ENCODE data around the gene RUSF1.
A peak's percentile ranks its signal among the peaks of the same experiment; 100 is the strongest.

The RUSF1 gene

DNA sequence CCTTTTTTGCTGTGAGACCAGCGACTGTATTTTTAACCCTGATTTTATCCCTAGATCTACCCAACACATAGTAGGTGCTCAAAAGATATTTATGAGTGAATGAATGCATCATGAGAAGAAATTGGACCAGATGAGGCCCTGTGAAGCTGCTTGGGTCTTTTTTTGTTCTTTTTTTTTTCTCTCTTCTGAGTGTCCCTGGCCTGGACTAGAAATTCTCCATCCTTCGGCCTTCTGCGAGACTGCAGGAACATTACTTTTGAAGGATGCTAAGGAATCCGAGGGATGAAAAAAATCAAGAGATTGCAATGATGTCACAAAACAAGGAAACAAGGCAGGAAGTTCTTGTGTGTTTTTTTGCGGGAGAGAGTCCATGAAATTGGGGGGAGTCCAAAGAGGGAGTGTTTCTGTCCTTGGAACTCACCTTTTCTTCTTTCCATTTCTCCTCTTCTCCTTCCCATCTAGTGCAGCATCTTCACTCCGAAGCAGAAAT, 560 bp upstream of the RUSF1 start:
- H3K4me3 ChIP-seq (ENCODE audit: insufficient read depth, low read length, poor library complexity, severe bottlenecking) = peak overlapping the region; percentile 93
- H2AFZ ChIP-seq (ENCODE audit: low read depth, low read length, severe bottlenecking) = peak overlapping the region; percentile 98
- H3K9me2 ChIP-seq (replicated peaks; ENCODE audit: insufficient read depth, low read length) = no peaks in the 10 kb centered on the region
- H3K27me3 ChIP-seq (ENCODE audit: low read length) = no peaks in the 10 kb centered on the region
- H3K9ac ChIP-seq (ENCODE audit: low read length) = peak overlapping the region; percentile 84
- TF ChIP-seq EZH2phosphoT487 (conservative IDR thresholded peaks at IDR 0.05; ENCODE audit: low read length) = no peak
- no peak for TF ChIP-seq CTCF (IDR thresholded peaks at IDR 0.05; ENCODE audit: insufficient read depth, low read length, poor library complexity, severe bottlenecking)
- peaks cover 11% of the 10 kb centered on the region; the same call in 1 of the 2 replicates for H3K79me2 ChIP-seq (ENCODE audit: insufficient read depth, low read length)
- H3K4me2 ChIP-seq (ENCODE audit: low read depth, low read length, poor library complexity, severe bottlenecking) = peak overlapping the region; percentile 81
- H3F3A ChIP-seq (ENCODE audit: insufficient read depth) = no peaks in the 10 kb centered on the region
- no peaks in the 10 kb centered on the region for H4K20me1 ChIP-seq (ENCODE audit: low read depth, low read length)
- H3K27ac ChIP-seq (ENCODE audit: low read depth, low read length) = peak overlapping the region; percentile 55
- no peaks in the 10 kb centered on the region for H3K36me3 ChIP-seq (ENCODE audit: low read length)
- no peaks in the 10 kb centered on the region for H3K9me3 ChIP-seq (ENCODE audit: insufficient read depth, low read length)

- H3K9ac ChIP-seq (ENCODE audit: low read length) = peak overlapping the region; percentile 84
- no peaks in the 10 kb centered on the region for H4K20me1 ChIP-seq (ENCODE audit: low read depth, low read length)
- TF ChIP-seq CTCF (IDR thresholded peaks at IDR 0.05; ENCODE audit: insufficient read depth, low read length, poor library complexity, severe bottlenecking) (no peak), EZH2phosphoT487 (conservative IDR thresholded peaks at IDR 0.05; ENCODE audit: low read length) (no peak)
- no peaks in the 10 kb centered on the region for H3K9me3 ChIP-seq (ENCODE audit: insufficient read depth, low read length)
- H3K4me2 ChIP-seq (ENCODE audit: low read depth, low read length, poor library complexity, severe bottlenecking) = peak overlapping the region; percentile 81
- no peaks in the 10 kb centered on the region for H3K36me3 ChIP-seq (ENCODE audit: low read length)
- no peak overlapping the region for H3K27ac ChIP-seq (ENCODE audit: low read depth, low read length)
- peak overlapping the region; percentile 98 for H2AFZ ChIP-seq (ENCODE audit: low read depth, low read length, severe bottlenecking)
- no peaks in the 10 kb centered on the region for H3K27me3 ChIP-seq (ENCODE audit: low read length)
- peaks cover 11% of the 10 kb centered on the region; the same call in 1 of the 2 replicates for H3K79me2 ChIP-seq (ENCODE audit: insufficient read depth, low read length)
- H3K9me2 ChIP-seq (replicated peaks; ENCODE audit: insufficient read depth, low read length) = no peaks in the 10 kb centered on the region
- H3K4me3 ChIP-seq (ENCODE audit: insufficient read depth, low read length, poor library complexity, severe bottlenecking) = peak overlapping the region; percentile 93
- H3F3A ChIP-seq (ENCODE audit: insufficient read depth) = no peaks in the 10 kb centered on the region
Observed at GRCh38 chr16:31507617-31507928, 618 bp downstream of the RUSF1 start.

DNA sequence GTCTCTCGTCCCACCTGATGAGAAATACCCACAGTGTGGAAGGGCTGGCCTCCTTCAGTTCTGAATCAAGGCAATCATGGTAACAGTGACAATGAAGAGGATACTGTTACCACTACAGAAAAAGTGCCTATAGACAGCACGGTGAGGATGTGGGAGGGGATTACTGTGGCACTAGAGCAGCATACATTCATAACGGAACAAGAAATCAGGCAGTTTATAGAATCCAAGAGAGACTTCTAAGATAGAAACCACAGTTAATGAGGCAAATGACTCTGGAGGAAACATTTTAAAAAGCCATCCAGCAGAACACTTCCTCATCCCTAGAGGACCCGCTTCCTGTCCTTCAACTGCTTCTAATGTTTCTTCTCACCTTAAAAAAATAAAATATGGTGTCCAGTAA, 2.7 kb downstream of the RUSF1 start:
- Histone ChIP-seq H3K9ac (ENCODE audit: low read length) (no peak overlapping the region), H3K4me3 (ENCODE audit: insufficient read depth, low read length, poor library complexity, severe bottlenecking) (no peak overlapping the region), H3K79me2 (ENCODE audit: insufficient read depth, low read length) (peaks cover 11% of the 10 kb centered on the region; the same call in 1 of the 2 replicates), H2AFZ (ENCODE audit: low read depth, low read length, severe bottlenecking) (no peak overlapping the region), H3K36me3 (ENCODE audit: low read length) (no peaks in the 10 kb centered on the region), H3K4me2 (ENCODE audit: low read depth, low read length, poor library complexity, severe bottlenecking) (no peak overlapping the region), H3K27me3 (ENCODE audit: low read length) (no peaks in the 10 kb centered on the region), H3K9me3 (ENCODE audit: insufficient read depth, low read length) (no peaks in the 10 kb centered on the region), H3K9me2 (replicated peaks; ENCODE audit: insufficient read depth, low read length) (no peaks in the 10 kb centered on the region), H4K20me1 (ENCODE audit: low read depth, low read length) (no peaks in the 10 kb centered on the region), H3F3A (ENCODE audit: insufficient read depth) (no peaks in the 10 kb centered on the region), H3K27ac (ENCODE audit: low read depth, low read length) (no peak overlapping the region)
- TF ChIP-seq EZH2phosphoT487 (conservative IDR thresholded peaks at IDR 0.05; ENCODE audit: low read length) (no peak), CTCF (IDR thresholded peaks at IDR 0.05; ENCODE audit: insufficient read depth, low read length, poor library complexity, severe bottlenecking) (no peak)
